HEK293 (cell line): ENCODE results near the gene DCAF4.

Experiments used
- CTCF ChIA-PET: fragments of 350-600 bp; formaldehyde crosslinking; extraction: SDS; loops from one replicate; lab custom pipeline; 2021; ENCODE audit warnings: antibody characterized with exemption; lab: Yijun Ruan, JAX
- POLR2A ChIA-PET: fragments of 300-600 bp; formaldehyde crosslinking; extraction: SDS; loops from one replicate; lab custom pipeline; 2020; ENCODE audit warnings: antibody characterized with exemption, inconsistent platforms; lab: Yijun Ruan, JAX
- H3K27ac ChIP-seq: fragments of 200-500 bp; sonication (Bioruptor generic); 2 replicates; pipeline ENCODE4 v1.5.1; 2014; ENCODE audit warnings: low read depth, low read length, control low read depth, inconsistent platforms; ENCODE audit errors: extremely low read depth
- H3K36me3 ChIP-seq, 2 experiments: fragments of 200-500 bp in 1 of 2; sonication (Bioruptor generic) in 1 of 2; 1 replicate in 1 of 2; 2 replicates in 1 of 2; pipeline ENCODE4 v1.5.1; 2014 to 2017; ENCODE audit warnings: inconsistent platforms in 2 of 2, low read length in 2 of 2; ENCODE audit not compliant: control insufficient read depth in 2 of 2, insufficient read depth in 1 of 2
- H3K4me1 ChIP-seq: fragments of 200-500 bp; sonication (Bioruptor generic); 2 replicates; pipeline ENCODE4 v1.5.1; 2014; ENCODE audit warnings: mild to moderate bottlenecking, low read length, inconsistent platforms; ENCODE audit not compliant: control insufficient read depth, insufficient read depth
- H3K4me3 ChIP-seq: 2 replicates; pipeline ENCODE4 v1.5.1; 2011; ENCODE audit warnings: low read depth, mild to moderate bottlenecking, control low read depth, low read length, moderate library complexity
- H3K9me3 ChIP-seq: fragments of 200-500 bp; sonication (Bioruptor generic); 2 replicates; pipeline ENCODE4 v1.5.1; 2014; ENCODE audit warnings: low read depth, low read length, inconsistent platforms; ENCODE audit not compliant: control insufficient read depth, insufficient read depth
- BCL11A ChIP-seq: fragments of 450-650 bp; formaldehyde crosslinking; IDR thresholded peaks from 2 replicates; pipeline ENCODE4 v1.5.1; 2016; ENCODE audit warnings: low read depth, missing biosample characterization, missing genetic modification characterization
- ELK4 ChIP-seq: IDR thresholded peaks from 2 replicates; pipeline ENCODE4 v1.6.1; 2011; ENCODE audit warnings: mild to moderate bottlenecking, low read depth, low read length, borderline replicate concordance
- KLF16 ChIP-seq: fragments of 450-650 bp; formaldehyde crosslinking; IDR thresholded peaks from 2 replicates; pipeline ENCODE4 v1.5.1; 2017; ENCODE audit warnings: missing biosample characterization, missing genetic modification characterization
- KLF9 ChIP-seq: fragments of 450-650 bp; formaldehyde crosslinking; IDR thresholded peaks from 2 replicates; pipeline ENCODE4 v1.5.1; 2016; ENCODE audit warnings: missing biosample characterization, missing genetic modification characterization, low read depth
- PATZ1 ChIP-seq: fragments of 450-650 bp; formaldehyde crosslinking; IDR thresholded peaks from 2 replicates; pipeline ENCODE4 v1.5.1; 2016; ENCODE audit warnings: missing biosample characterization, missing genetic modification characterization
- SCRT2 ChIP-seq: fragments of 450-650 bp; formaldehyde crosslinking; IDR thresholded peaks from 2 replicates; pipeline ENCODE4 v1.5.1; 2016; ENCODE audit warnings: missing biosample characterization, missing genetic modification characterization
- YY1 ChIP-seq: fragments of 450-650 bp; formaldehyde crosslinking; IDR thresholded peaks from 2 replicates; pipeline ENCODE4 v1.5.1; 2018; ENCODE audit warnings: missing biosample characterization, missing genetic modification characterization
- YY2 ChIP-seq: fragments of 450-650 bp; formaldehyde crosslinking; IDR thresholded peaks from 2 replicates; pipeline ENCODE4 v1.5.1; 2016; ENCODE audit warnings: missing biosample characterization, missing genetic modification characterization
- ZBTB11 ChIP-seq: fragments of 450-650 bp; formaldehyde crosslinking; conservative IDR thresholded peaks from 2 replicates; pipeline ENCODE4 v1.5.1; 2016; ENCODE audit warnings: low read depth, missing biosample characterization, missing genetic modification characterization
- ZBTB6 ChIP-seq: fragments of 450-650 bp; formaldehyde crosslinking; IDR thresholded peaks from 2 replicates; pipeline ENCODE4 v1.5.1; 2017; ENCODE audit warnings: missing biosample characterization, missing genetic modification characterization
- ZBTB7A ChIP-seq: fragments of 450-650 bp; formaldehyde crosslinking; IDR thresholded peaks from 2 replicates; pipeline ENCODE4 v1.5.1; 2016; ENCODE audit warnings: low read depth, missing biosample characterization, missing genetic modification characterization
- ZNF10 ChIP-seq: fragments of 450-650 bp; formaldehyde crosslinking; IDR thresholded peaks from 2 replicates; pipeline ENCODE4 v1.5.1; 2017; ENCODE audit warnings: missing biosample characterization, missing genetic modification characterization
- ZNF112 ChIP-seq: fragments of 450-650 bp; formaldehyde crosslinking; IDR thresholded peaks from 2 replicates; pipeline ENCODE4 v1.5.0; 2017; ENCODE audit warnings: missing biosample characterization, missing genetic modification characterization
- ZNF16 ChIP-seq: fragments of 450-650 bp; formaldehyde crosslinking; IDR thresholded peaks from 2 replicates; pipeline ENCODE4 v1.5.1; 2016; ENCODE audit warnings: low read depth, missing biosample characterization, missing genetic modification characterization
- ZNF221 ChIP-seq: fragments of 450-650 bp; formaldehyde crosslinking; IDR thresholded peaks from 2 replicates; pipeline ENCODE4 v1.5.1; 2017; ENCODE audit warnings: missing biosample characterization, missing genetic modification characterization, borderline replicate concordance
- ZNF302 ChIP-seq: fragments of 450-650 bp; formaldehyde crosslinking; IDR thresholded peaks from 2 replicates; pipeline ENCODE4 v1.5.1; 2016; ENCODE audit warnings: missing biosample characterization, missing genetic modification characterization, low read depth
- ZNF404 ChIP-seq: fragments of 450-650 bp; formaldehyde crosslinking; IDR thresholded peaks from 2 replicates; pipeline ENCODE4 v1.5.1; 2017; ENCODE audit warnings: missing biosample characterization, missing genetic modification characterization
- ZNF660 ChIP-seq: fragments of 450-650 bp; IDR thresholded peaks from 2 replicates; pipeline ENCODE4 v1.5.1; 2018; ENCODE audit warnings: missing biosample characterization, mild to moderate bottlenecking, missing genetic modification characterization
- ZNF704 ChIP-seq: fragments of 450-650 bp; formaldehyde crosslinking; IDR thresholded peaks from 2 replicates; pipeline ENCODE4 v1.5.1; 2016; ENCODE audit warnings: missing biosample characterization, missing genetic modification characterization
- ZNF776 ChIP-seq: fragments of 450-650 bp; formaldehyde crosslinking; IDR thresholded peaks from 2 replicates; pipeline ENCODE4 v1.5.0; 2017; ENCODE audit warnings: missing biosample characterization, missing genetic modification characterization, borderline replicate concordance
- ZNF792 ChIP-seq: fragments of 450-650 bp; formaldehyde crosslinking; IDR thresholded peaks from 2 replicates; pipeline ENCODE4 v1.5.1; 2016; ENCODE audit warnings: missing biosample characterization, missing genetic modification characterization

DCAF4 gene

GRCh38 chr14:72970824-72971434, 44.7 kb downstream of the DCAF4 start:
- TF ChIP-seq BCL11A (tag by site-specific recombination) (no peak), ZNF776 (tag by site-specific recombination) (no peak), ZNF112 (no peak), ZBTB11 (tag by site-specific recombination) (no peak), ZBTB6 (tag by site-specific recombination) (no peak), ZNF404 (tag by site-specific recombination) (no peak), YY1 (tag by site-specific recombination) (no peak), ZNF221 (no peak), ZNF792 (tag by site-specific recombination) (no peak), ZNF10 (no peak), ZBTB7A (tag by site-specific recombination) (no peak), SCRT2 (tag by site-specific recombination) (no peak), PATZ1 (tag by site-specific recombination) (no peak), KLF9 (tag by site-specific recombination) (no peak), YY2 (no peak), ZNF704 (tag by site-specific recombination) (no peak), KLF16 (tag by site-specific recombination) (no peak), ZNF16 (tag by site-specific recombination) (no peak)
- TF ChIP-seq, all 188 proteins: peak for 0
- Histone ChIP-seq H3K4me1 (no peaks in the 10 kb centered on the region), H3K9me3 (no peaks in the 10 kb centered on the region), H3K27ac (no peak overlapping the region), H3K4me3 (no peak overlapping the region), H3K36me3 (peaks cover 0 to 72% of the 10 kb centered on the region in 2 experiments; a peak in 2 of 3 replicates)
- ChIA-PET POLR2A (no interaction called here), CTCF (no interaction called here)

GRCh38 chr14:72974661-72975060, 48.4 kb downstream of the DCAF4 start:
- CTCF ChIA-PET, result interaction anchor here (0.7 kb wide), 1 partner anchor 33 kb away, joined by 3 read pairs; no protein-coding TSS in a partner anchor
- TF ChIP-seq ELK4, result no peak
- no peak for TF ChIP-seq PATZ1 (tag by site-specific recombination)
- 0 out of 2 replicates have a peak, but pooled peaks have one; percentile 17 for TF ChIP-seq SCRT2 (tag by site-specific recombination)
- no peak for TF ChIP-seq ZNF660
- no peak for TF ChIP-seq ZNF302 (tag by site-specific recombination)
- POLR2A ChIA-PET, result interaction anchor here (0.7 kb wide), 1 partner anchor 12 kb away, joined by 3 read pairs; no protein-coding TSS in a partner anchor
- Histone ChIP-seq H3K4me3 (no peak overlapping the region), H3K36me3 (peaks cover 0 to 75% of the 10 kb centered on the region in 2 experiments; a peak in 2 of 3 replicates), H3K4me1 (no peaks in the 10 kb centered on the region), H3K27ac (no peak overlapping the region), H3K9me3 (no peaks in the 10 kb centered on the region)
